ENCODE results near the gene TIAM2. TPM values are rescaled to one million over a fixed set of nuclear protein-coding genes. Genes with fewer than 3 reads are reported as not detected.

TIAM2 gene
- total RNA-seq, 2 donors from 2014 or later = 5.1 to 6.7 TPM

DNA sequence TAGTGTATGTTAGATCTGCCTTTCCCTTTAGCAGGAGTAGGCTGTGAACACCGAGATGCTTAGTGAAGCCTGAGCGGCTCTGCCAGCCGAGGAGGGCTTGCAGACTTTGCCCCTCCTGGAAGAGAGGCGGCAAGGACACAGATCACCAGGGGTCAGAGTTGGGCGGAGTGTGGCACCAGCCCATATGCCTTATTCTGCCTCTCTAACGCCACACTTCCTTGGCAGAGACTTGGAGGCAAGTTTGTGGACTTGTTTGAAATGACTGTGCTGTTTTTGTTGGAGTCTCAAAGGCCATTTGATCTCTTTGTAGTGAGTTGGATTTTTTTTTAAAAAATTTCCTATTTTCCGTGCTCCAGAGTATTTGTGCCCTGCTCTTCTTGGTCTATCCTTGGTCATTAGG lies 224.2 kb downstream of the TIAM2 start:
- intact Hi-C loops (cut with DNase I) = no loop called here
- no peak overlapping the region for H3K4me3 ChIP-seq
- no peak overlapping the region for H3K9ac ChIP-seq (ENCODE audit: low read depth in 2 of 2, low read length in 2 of 2)
- no peaks in the 10 kb centered on the region for H3K9me3 ChIP-seq
- H3K27me3 ChIP-seq = no peaks in the 10 kb centered on the region
- TF ChIP-seq, protein P1, sequence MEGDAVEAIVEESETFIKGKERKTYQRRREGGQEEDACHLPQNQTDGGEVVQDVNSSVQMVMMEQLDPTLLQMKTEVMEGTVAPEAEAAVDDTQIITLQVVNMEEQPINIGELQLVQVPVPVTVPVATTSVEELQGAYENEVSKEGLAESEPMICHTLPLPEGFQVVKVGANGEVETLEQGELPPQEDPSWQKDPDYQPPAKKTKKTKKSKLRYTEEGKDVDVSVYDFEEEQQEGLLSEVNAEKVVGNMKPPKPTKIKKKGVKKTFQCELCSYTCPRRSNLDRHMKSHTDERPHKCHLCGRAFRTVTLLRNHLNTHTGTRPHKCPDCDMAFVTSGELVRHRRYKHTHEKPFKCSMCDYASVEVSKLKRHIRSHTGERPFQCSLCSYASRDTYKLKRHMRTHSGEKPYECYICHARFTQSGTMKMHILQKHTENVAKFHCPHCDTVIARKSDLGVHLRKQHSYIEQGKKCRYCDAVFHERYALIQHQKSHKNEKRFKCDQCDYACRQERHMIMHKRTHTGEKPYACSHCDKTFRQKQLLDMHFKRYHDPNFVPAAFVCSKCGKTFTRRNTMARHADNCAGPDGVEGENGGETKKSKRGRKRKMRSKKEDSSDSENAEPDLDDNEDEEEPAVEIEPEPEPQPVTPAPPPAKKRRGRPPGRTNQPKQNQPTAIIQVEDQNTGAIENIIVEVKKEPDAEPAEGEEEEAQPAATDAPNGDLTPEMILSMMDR (IDR thresholded peaks at IDR 0.05) = no peak
- H3K36me3 ChIP-seq = no peaks in the 10 kb centered on the region
- H3K4me1 ChIP-seq = no peaks in the 10 kb centered on the region
- DNase-seq = no peak
- no peak overlapping the region for H3K27ac ChIP-seq

DNA sequence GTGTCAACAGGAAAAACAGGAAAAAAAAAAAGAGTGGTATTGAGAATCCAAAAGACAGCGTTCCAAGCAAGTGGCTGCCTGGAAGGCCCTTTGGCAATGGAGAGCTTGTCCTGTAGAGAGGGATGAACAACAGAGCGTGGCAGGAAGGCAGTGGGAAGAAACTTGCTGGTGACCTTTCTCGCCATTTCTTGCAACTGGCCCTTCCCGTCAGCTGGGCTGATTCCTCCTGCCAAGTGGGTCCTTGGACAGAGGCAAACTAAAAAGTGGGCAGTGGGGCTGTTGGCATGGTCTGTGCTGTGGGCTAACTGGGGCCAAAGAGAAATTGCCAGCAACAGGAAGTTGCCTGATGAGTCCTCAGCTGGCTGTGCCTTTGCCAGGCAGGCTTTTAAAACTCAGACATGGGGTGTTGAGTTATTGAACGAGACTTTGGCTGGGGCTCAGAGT lies 224.8 kb downstream of the TIAM2 start:
- Histone ChIP-seq H3K9me3 (no peaks in the 10 kb centered on the region), H3K9ac (ENCODE audit: low read depth in 2 of 2, low read length in 2 of 2) (no peak overlapping the region), H3K36me3 (no peaks in the 10 kb centered on the region), H3K4me3 (no peak overlapping the region), H3K4me1 (no peaks in the 10 kb centered on the region), H3K27ac (no peak overlapping the region), H3K27me3 (no peaks in the 10 kb centered on the region)
- DNase-seq = no peak
- intact Hi-C loops (cut with DNase I) = no loop called here
- TF ChIP-seq, protein P1 (IDR thresholded peaks at IDR 0.05) = no peak

DNA sequence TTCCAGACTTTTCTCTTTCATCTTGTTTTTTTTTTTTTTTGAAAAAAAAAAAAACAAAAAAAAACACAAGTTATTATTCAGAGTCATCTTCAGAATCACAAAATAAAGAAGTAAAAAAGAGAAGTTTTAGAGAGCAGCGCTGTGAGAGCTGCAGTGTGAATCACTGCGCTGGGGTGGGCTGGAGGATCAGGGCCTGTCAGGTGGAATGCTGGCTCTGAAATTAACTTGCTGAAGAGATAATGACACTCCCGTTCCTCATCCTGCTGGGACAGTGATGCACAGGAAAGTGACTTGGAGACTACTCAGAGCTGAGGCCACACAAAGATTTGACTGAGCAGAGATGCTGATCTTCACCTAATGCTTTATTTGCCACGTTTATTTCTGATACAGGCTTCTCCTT lies 226.0 kb downstream of the TIAM2 start:
- no peaks in the 10 kb centered on the region for H3K36me3 ChIP-seq
- DNase-seq = no peak
- intact Hi-C loops (cut with DNase I) = no loop called here
- H3K27ac ChIP-seq = no peak overlapping the region
- no peak overlapping the region for H3K4me3 ChIP-seq
- no peaks in the 10 kb centered on the region for H3K4me1 ChIP-seq
- TF ChIP-seq, protein P1 (IDR thresholded peaks at IDR 0.05) = no peak
- no peak overlapping the region for H3K9ac ChIP-seq (ENCODE audit: low read depth in 2 of 2, low read length in 2 of 2)
- H3K27me3 ChIP-seq = no peaks in the 10 kb centered on the region
- no peaks in the 10 kb centered on the region for H3K9me3 ChIP-seq

DNA sequence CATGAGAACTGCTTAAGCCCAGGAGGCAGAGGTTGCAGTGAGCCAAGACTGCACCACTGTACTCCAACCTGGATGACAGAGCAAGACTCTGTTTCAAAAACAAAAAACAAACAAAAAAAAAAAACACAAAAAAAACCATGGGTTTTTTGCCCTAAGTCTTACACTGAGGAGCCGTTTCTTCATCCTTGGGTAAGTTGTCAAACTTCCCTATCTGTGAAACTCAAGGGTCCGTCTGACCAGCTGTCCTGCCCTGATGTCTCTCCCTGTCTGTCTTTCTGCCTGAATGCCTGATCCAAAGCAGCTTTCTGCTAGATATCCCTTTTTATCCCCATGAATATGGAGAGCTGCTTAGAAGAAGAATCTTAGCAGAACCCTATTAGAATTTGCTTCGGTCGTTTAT lies 227.4 kb downstream of the TIAM2 start:
- Histone ChIP-seq H3K36me3 (no peaks in the 10 kb centered on the region), H3K27me3 (no peaks in the 10 kb centered on the region), H3K4me3 (no peak overlapping the region), H3K9me3 (no peaks in the 10 kb centered on the region), H3K27ac (no peak overlapping the region), H3K9ac (ENCODE audit: low read depth in 2 of 2, low read length in 2 of 2) (no peak overlapping the region), H3K4me1 (no peaks in the 10 kb centered on the region)
- DNase-seq = no peak
- intact Hi-C loops (cut with DNase I) = no loop called here
- TF ChIP-seq, protein P1 (IDR thresholded peaks at IDR 0.05) = no peak

DNA sequence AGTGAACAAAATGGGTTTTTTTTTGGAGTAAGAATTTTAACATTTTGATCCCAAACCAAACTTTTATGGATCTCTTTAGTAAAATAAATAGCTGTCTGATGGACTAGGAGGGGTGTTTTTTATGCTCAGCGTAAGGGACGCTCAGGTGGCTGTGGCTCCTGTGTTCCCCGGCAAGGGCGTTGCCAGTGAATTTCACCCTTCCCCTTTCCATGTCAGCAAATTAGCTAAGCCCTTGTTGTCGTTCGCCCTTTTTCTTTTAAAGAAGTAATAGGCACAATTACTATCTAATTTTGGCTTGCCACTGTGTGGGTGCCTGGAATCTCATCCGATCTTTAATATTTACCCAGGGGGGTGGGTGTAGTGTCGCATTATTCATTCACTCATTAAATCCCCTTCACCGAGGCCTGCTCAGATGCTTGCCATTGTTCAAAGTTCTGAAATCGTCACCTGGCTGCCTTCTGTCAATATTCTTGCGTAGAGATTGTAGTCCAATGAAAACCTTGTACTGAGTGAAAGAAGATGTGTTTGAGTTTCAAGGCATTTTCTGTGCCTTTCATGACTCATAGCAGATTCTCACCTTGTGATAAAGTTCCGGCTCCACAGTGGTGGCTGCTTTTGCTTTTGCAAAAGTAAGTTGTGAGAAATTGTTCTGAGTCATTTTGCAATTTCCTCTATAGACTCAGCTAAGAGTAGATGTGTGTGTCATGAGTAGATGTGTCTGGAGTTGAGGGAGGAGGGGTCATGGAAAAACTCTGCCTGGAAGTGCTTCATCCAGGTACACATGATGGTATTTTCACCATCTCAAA lies 228.7 kb downstream of the TIAM2 start:
- H3K4me1 ChIP-seq = no peaks in the 10 kb centered on the region
- no peaks in the 10 kb centered on the region for H3K27me3 ChIP-seq
- DNase-seq = no peak
- H3K27ac ChIP-seq = no peak overlapping the region
- H3K36me3 ChIP-seq = no peaks in the 10 kb centered on the region
- no peaks in the 10 kb centered on the region for H3K9me3 ChIP-seq
- H3K9ac ChIP-seq (ENCODE audit: low read depth in 2 of 2, low read length in 2 of 2) = no peak overlapping the region
- TF ChIP-seq, protein P1 (IDR thresholded peaks at IDR 0.05) = no peak
- intact Hi-C loops (cut with DNase I) = no loop called here
- no peak overlapping the region for H3K4me3 ChIP-seq
